ENCODE data around the gene ASPRV1. TPM values are rescaled to one million over a fixed set of nuclear protein-coding genes. Genes with fewer than 3 reads are reported as not detected.

Gene ASPRV1
- total and polyA plus RNA-seq, 10 of the 15 experiments (the other 5 are each of a cell fraction or from before 2014, with no cell fraction given): 0.11 to 1.1 (median 0.33) TPM

DNA sequence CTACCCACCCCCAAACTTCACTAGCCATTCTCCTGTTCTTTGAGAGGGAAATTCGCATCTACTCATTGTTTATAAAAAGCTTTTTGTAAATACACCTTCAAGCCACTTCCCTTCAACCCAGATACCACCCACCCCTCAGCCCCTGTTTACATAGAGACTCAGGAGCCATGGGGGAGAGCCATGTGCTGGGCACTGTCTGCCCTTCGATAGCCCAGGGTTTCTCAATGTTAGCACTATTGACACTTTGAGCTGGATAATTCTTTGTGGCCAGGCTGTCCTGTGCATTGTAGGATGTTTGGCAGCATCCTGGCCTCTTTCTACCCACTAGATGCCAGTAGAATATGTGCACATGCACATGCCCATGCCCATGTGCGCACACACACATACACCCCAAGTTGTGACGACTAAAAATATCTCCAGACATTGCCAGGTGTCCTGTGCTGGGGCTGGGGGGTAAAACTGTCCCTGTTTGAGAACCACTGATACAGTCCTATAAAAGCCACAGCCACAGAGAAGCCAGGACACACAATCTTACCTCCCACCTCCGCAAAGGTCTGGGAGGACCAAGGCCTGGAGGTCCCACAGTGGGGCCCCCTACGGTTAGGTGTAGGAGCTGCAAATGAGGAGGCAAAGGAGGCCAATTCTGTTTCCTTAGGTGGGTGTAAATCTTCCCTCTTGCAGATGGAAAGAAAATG is 44.5 kb upstream of the ASPRV1 start:
- H3K27me3 ChIP-seq (replicated peaks in 1 of 2; ENCODE audit: control insufficient read depth in 2 of 2, insufficient read depth in 2 of 2, low read length in 1 of 2): no peaks in the 10 kb centered on the region
- ChIA-PET SMC1A (ENCODE audit: uncharacterized antibody, unreplicated experiment) (interaction anchor here (0.5 to 1.4 kb wide), 3 partner anchors 88 to 378 kb away, joined by 3 read pairs; partner anchors contain the start of gene MXD1), RAD21 (ENCODE audit: unreplicated experiment) (no interaction called here), CTCF (no interaction called here), POLR2A (interaction anchor here (0.6 kb wide), 1 partner anchor 18 kb away, joined by 4 read pairs; no protein-coding TSS in a partner anchor)
- H3K9me3 ChIP-seq (replicated peaks; ENCODE audit: control insufficient read depth, insufficient read depth, low read length): no peaks in the 10 kb centered on the region
- no TSS peak for BruUV-seq (replicated peaks)
- no peak overlapping the region for H3K27ac ChIP-seq (ENCODE audit: control insufficient read depth, insufficient read depth)
- DNase-seq (ENCODE audit: low read depth, low spot score): no peak
- H3K79me2 ChIP-seq (ENCODE audit: control insufficient read depth, insufficient read depth, low read length): no peaks in the 10 kb centered on the region
- TF ChIP-seq JUNB (IDR thresholded peaks at IDR 0.05) (no peak), JUND (IDR thresholded peaks at IDR 0.05; ENCODE audit: low read depth, low read length) (no peak), CBX3 (IDR thresholded peaks at IDR 0.05; ENCODE audit: borderline replicate concordance, low read depth) (no peak), SMC3 (IDR thresholded peaks at IDR 0.05; ENCODE audit: borderline replicate concordance, low read length) (no peak), CREM (IDR thresholded peaks at IDR 0.05; ENCODE audit: low read depth) (no peak)
- TF ChIP-seq, protein P1, sequence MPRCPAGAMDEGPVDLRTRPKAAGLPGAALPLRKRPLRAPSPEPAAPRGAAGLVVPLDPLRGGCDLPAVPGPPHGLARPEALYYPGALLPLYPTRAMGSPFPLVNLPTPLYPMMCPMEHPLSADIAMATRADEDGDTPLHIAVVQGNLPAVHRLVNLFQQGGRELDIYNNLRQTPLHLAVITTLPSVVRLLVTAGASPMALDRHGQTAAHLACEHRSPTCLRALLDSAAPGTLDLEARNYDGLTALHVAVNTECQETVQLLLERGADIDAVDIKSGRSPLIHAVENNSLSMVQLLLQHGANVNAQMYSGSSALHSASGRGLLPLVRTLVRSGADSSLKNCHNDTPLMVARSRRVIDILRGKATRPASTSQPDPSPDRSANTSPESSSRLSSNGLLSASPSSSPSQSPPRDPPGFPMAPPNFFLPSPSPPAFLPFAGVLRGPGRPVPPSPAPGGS (IDR thresholded peaks at IDR 0.05; ENCODE audit: borderline replicate concordance, insufficient read depth, low read depth, low read length, poor library complexity, severe bottlenecking): no peak
- no peak overlapping the region for H2AFZ ChIP-seq (ENCODE audit: control insufficient read depth, low read depth, low read length)
- in situ Hi-C loops (cut with MboI) (no loop called here), intact Hi-C loops (cut with micrococcal nuclease; ENCODE audit: unreplicated experiment) (no loop called here)
- no peak overlapping the region for H3K4me2 ChIP-seq (ENCODE audit: control insufficient read depth, insufficient read depth)
- no peak for FAIRE-seq
- H3K4me3 ChIP-seq: no peak overlapping the region
- ATAC-seq: no peak
- 82% methylated on average over 6 of the region's 6 CpGs for WGBS (ENCODE audit: insufficient coverage, insufficient replicate concordance, low lambda C conversion rate, missing lambda C conversion rate)
- no peaks in the 10 kb centered on the region for H3K36me3 ChIP-seq (ENCODE audit: control insufficient read depth in 2 of 2, insufficient read depth in 2 of 2, low read length in 1 of 2)
- H3K4me1 ChIP-seq (ENCODE audit: control insufficient read depth, insufficient read depth, low read length): peaks cover 14% of the 10 kb centered on the region
- H3K9ac ChIP-seq (ENCODE audit: control insufficient read depth, insufficient read depth, low read length): no peak overlapping the region
- no peaks in the 10 kb centered on the region for H4K20me1 ChIP-seq (ENCODE audit: control insufficient read depth, insufficient read depth)
